ENCODE measurements around the gene MCTP2. TPM values are rescaled to one million over a fixed set of nuclear protein-coding genes. Genes with fewer than 3 reads are reported as not detected.

Gene MCTP2, protein sequence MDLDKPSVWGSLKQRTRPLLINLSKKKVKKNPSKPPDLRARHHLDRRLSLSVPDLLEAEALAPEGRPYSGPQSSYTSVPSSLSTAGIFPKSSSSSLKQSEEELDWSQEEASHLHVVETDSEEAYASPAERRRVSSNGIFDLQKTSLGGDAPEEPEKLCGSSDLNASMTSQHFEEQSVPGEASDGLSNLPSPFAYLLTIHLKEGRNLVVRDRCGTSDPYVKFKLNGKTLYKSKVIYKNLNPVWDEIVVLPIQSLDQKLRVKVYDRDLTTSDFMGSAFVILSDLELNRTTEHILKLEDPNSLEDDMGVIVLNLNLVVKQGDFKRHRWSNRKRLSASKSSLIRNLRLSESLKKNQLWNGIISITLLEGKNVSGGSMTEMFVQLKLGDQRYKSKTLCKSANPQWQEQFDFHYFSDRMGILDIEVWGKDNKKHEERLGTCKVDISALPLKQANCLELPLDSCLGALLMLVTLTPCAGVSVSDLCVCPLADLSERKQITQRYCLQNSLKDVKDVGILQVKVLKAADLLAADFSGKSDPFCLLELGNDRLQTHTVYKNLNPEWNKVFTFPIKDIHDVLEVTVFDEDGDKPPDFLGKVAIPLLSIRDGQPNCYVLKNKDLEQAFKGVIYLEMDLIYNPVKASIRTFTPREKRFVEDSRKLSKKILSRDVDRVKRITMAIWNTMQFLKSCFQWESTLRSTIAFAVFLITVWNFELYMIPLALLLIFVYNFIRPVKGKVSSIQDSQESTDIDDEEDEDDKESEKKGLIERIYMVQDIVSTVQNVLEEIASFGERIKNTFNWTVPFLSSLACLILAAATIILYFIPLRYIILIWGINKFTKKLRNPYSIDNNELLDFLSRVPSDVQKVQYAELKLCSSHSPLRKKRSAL
- total RNA-seq (6.4 TPM), polyA plus RNA-seq (1 to 10 TPM; 1.1 to 3.2 (median 2.2) TPM)

GRCh38 chr15:94230883-94231722 lies at the start of gene MCTP2:
TSS of gene MCTP2 (plus strand) at chr15:94231561. CDS start at chr15:94298266, 66,705 bp downstream.
- Mint-ChIP-seq H3K27me3 (no peaks in the 10 kb centered on the region), H3K4me3 (peak within 1 kb of the TSS; percentile 84 to 94 (median 92)), H3K36me3 (no peaks in the 10 kb centered on the region), H3K27ac (peak within 1 kb of the TSS; percentile 83 to 98 (median 95)), H3K9me3 (peaks cover 0 to 1% (median 0%) of the 10 kb centered on the region in 7 donors), H3K4me1 (peaks cover 26 to 32% (median 29%) of the 10 kb centered on the region in 4 donors)
- peak; percentile 66 to 90 (median 76) for DNase-seq
- ATAC-seq (ENCODE audit: low read depth in 2 of 2), result peak; percentile 86 to 88
- H3K27me3 ChIP-seq (ENCODE audit: control insufficient read depth, insufficient read depth, low read length), result no peaks in the 10 kb centered on the region
- no peaks in the 10 kb centered on the region for H3K9me3 ChIP-seq (ENCODE audit: control insufficient read depth in 2 of 2, low read length in 2 of 2)
- no peaks in the 10 kb centered on the region for H3K36me3 ChIP-seq (ENCODE audit: control insufficient read depth, insufficient read depth, low read length)
- H3K4me3 ChIP-seq (ENCODE audit: low read depth, low read length), result peak within 1 kb of the TSS; percentile 92
- H3K4me1 ChIP-seq (ENCODE audit: control insufficient read depth, insufficient read depth, low read length, poor library complexity, severe bottlenecking), result peaks cover 22% of the 10 kb centered on the region
- peak within 1 kb of the TSS; percentile 58 for H3K27ac ChIP-seq (ENCODE audit: insufficient read depth, low read length, poor library complexity, severe bottlenecking)

- H3K27ac Mint-ChIP-seq, result peak overlapping the region in 1 of 3 donors; percentile 74
- Histone ChIP-seq H3K36me3 (ENCODE audit: control insufficient read depth, insufficient read depth, low read length) (no peaks in the 10 kb centered on the region), H3K27me3 (ENCODE audit: control insufficient read depth, insufficient read depth, low read length) (no peaks in the 10 kb centered on the region), H3K27ac (ENCODE audit: insufficient read depth, low read length, poor library complexity, severe bottlenecking) (no peak overlapping the region), H3K4me3 (ENCODE audit: low read depth, low read length) (no peak overlapping the region), H3K9me3 (ENCODE audit: control insufficient read depth in 2 of 2, low read length in 2 of 2) (no peaks in the 10 kb centered on the region), H3K4me1 (ENCODE audit: control insufficient read depth, insufficient read depth, low read length, poor library complexity, severe bottlenecking) (no peaks in the 10 kb centered on the region)
- peaks cover 0 to 3% (median 0%) of the 10 kb centered on the region in 7 donors for H3K9me3 Mint-ChIP-seq
- H3K36me3 Mint-ChIP-seq, result no peaks in the 10 kb centered on the region
- H3K4me3 Mint-ChIP-seq, result no peak overlapping the region
- H3K27me3 Mint-ChIP-seq, result peaks cover 4% of the 10 kb centered on the region
- DNase-seq (no peak), ATAC-seq (ENCODE audit: low read depth in 2 of 2) (no peak)
- no peaks in the 10 kb centered on the region for H3K4me1 Mint-ChIP-seq
Measured at GRCh38 chr15:94182883-94183282, 48.5 kb upstream of the MCTP2 start.

- Histone ChIP-seq H3K9me3 (ENCODE audit: control insufficient read depth in 2 of 2, low read length in 2 of 2) (no peaks in the 10 kb centered on the region), H3K36me3 (ENCODE audit: control insufficient read depth, insufficient read depth, low read length) (no peaks in the 10 kb centered on the region), H3K4me1 (ENCODE audit: control insufficient read depth, insufficient read depth, low read length, poor library complexity, severe bottlenecking) (no peaks in the 10 kb centered on the region), H3K27ac (ENCODE audit: insufficient read depth, low read length, poor library complexity, severe bottlenecking) (no peak overlapping the region), H3K27me3 (ENCODE audit: control insufficient read depth, insufficient read depth, low read length) (no peaks in the 10 kb centered on the region), H3K4me3 (ENCODE audit: low read depth, low read length) (no peak overlapping the region)
- Mint-ChIP-seq H3K27ac (no peak overlapping the region), H3K36me3 (no peaks in the 10 kb centered on the region), H3K4me1 (no peaks in the 10 kb centered on the region), H3K27me3 (peaks cover 4% of the 10 kb centered on the region), H3K4me3 (no peak overlapping the region), H3K9me3 (peaks cover 0 to 4% (median 0%) of the 10 kb centered on the region in 7 donors)
- no peak for ATAC-seq (ENCODE audit: low read depth in 2 of 2)
- DNase-seq, result no peak
Measured at GRCh38 chr15:94185547-94186236, 45.7 kb upstream of the MCTP2 start.

- Histone ChIP-seq H3K27ac (ENCODE audit: insufficient read depth, low read length, poor library complexity, severe bottlenecking) (no peak overlapping the region), H3K27me3 (ENCODE audit: control insufficient read depth, insufficient read depth, low read length) (no peaks in the 10 kb centered on the region), H3K36me3 (ENCODE audit: control insufficient read depth, insufficient read depth, low read length) (no peaks in the 10 kb centered on the region), H3K4me1 (ENCODE audit: control insufficient read depth, insufficient read depth, low read length, poor library complexity, severe bottlenecking) (no peaks in the 10 kb centered on the region), H3K4me3 (ENCODE audit: low read depth, low read length) (no peak overlapping the region), H3K9me3 (ENCODE audit: control insufficient read depth in 2 of 2, low read length in 2 of 2) (no peaks in the 10 kb centered on the region)
- peaks cover 4% of the 10 kb centered on the region for H3K27me3 Mint-ChIP-seq
- no peak overlapping the region for H3K4me3 Mint-ChIP-seq
- H3K4me1 Mint-ChIP-seq, result no peaks in the 10 kb centered on the region
- ATAC-seq (ENCODE audit: low read depth in 2 of 2) (no peak), DNase-seq (no peak)
- peaks cover 0 to 4% (median 2%) of the 10 kb centered on the region in 7 donors for H3K9me3 Mint-ChIP-seq
- H3K27ac Mint-ChIP-seq, result peak overlapping the region in 1 of 3 donors; percentile 61
- H3K36me3 Mint-ChIP-seq, result no peaks in the 10 kb centered on the region
Measured at GRCh38 chr15:94186770-94187331, 44.5 kb upstream of the MCTP2 start.

DNA sequence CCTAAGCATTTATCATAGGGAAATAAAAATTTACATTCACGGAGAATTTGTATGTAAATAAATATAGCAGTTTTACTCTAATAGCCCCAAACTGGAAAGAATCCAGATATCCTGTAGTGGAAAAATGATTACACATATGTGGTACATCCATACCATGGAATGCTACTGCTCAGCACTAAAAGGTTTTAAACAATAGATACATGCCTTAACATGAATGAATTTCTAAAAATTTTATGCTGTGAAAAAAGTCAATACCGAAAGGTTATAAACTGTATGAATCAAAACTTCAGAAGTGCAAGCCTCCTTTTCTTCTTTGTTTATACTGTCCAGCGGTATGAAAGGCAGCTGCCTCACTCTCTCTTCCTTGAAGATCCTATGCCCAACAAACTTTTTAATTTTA lies 37.5 kb upstream of the MCTP2 start:
- Mint-ChIP-seq H3K4me1 (no peaks in the 10 kb centered on the region), H3K27me3 (no peaks in the 10 kb centered on the region), H3K9me3 (peaks cover 0 to 2% (median 0%) of the 10 kb centered on the region in 7 donors), H3K36me3 (no peaks in the 10 kb centered on the region), H3K27ac (no peak overlapping the region), H3K4me3 (no peak overlapping the region)
- H3K9me3 ChIP-seq (ENCODE audit: control insufficient read depth in 2 of 2, low read length in 2 of 2), result no peaks in the 10 kb centered on the region
- no peak for ATAC-seq (ENCODE audit: low read depth in 2 of 2)
- H3K4me3 ChIP-seq (ENCODE audit: low read depth, low read length), result no peak overlapping the region
- no peaks in the 10 kb centered on the region for H3K4me1 ChIP-seq (ENCODE audit: control insufficient read depth, insufficient read depth, low read length, poor library complexity, severe bottlenecking)
- H3K27ac ChIP-seq (ENCODE audit: insufficient read depth, low read length, poor library complexity, severe bottlenecking), result no peak overlapping the region
- H3K36me3 ChIP-seq (ENCODE audit: control insufficient read depth, insufficient read depth, low read length), result no peaks in the 10 kb centered on the region
- H3K27me3 ChIP-seq (ENCODE audit: control insufficient read depth, insufficient read depth, low read length), result no peaks in the 10 kb centered on the region
- no peak for DNase-seq

- H3K4me3 ChIP-seq (ENCODE audit: low read depth, low read length), result no peak overlapping the region
- no peak overlapping the region for H3K27ac Mint-ChIP-seq
- H3K4me3 Mint-ChIP-seq, result no peak overlapping the region
- H3K27ac ChIP-seq (ENCODE audit: insufficient read depth, low read length, poor library complexity, severe bottlenecking), result no peak overlapping the region
- H3K9me3 ChIP-seq (ENCODE audit: control insufficient read depth in 2 of 2, low read length in 2 of 2), result no peaks in the 10 kb centered on the region
- DNase-seq (no peak), ATAC-seq (ENCODE audit: low read depth in 2 of 2) (no peak)
- no peaks in the 10 kb centered on the region for H3K36me3 ChIP-seq (ENCODE audit: control insufficient read depth, insufficient read depth, low read length)
- peaks cover 0 to 2% (median 0%) of the 10 kb centered on the region in 7 donors for H3K9me3 Mint-ChIP-seq
- no peaks in the 10 kb centered on the region for H3K27me3 Mint-ChIP-seq
- H3K4me1 ChIP-seq (ENCODE audit: control insufficient read depth, insufficient read depth, low read length, poor library complexity, severe bottlenecking), result no peaks in the 10 kb centered on the region
- H3K36me3 Mint-ChIP-seq, result no peaks in the 10 kb centered on the region
- H3K4me1 Mint-ChIP-seq, result no peaks in the 10 kb centered on the region
- H3K27me3 ChIP-seq (ENCODE audit: control insufficient read depth, insufficient read depth, low read length), result no peaks in the 10 kb centered on the region
Measured at GRCh38 chr15:94196531-94196930, 34.8 kb upstream of the MCTP2 start.

Data from CD4-positive, CD25-positive, alpha-beta regulatory T cell (primary cell).